A549 treated with ZK216348 at 1 μM for 4 hours (cell line): ENCODE measurements around the gene SCN2B. TPM values are rescaled to one million over a fixed set of nuclear protein-coding genes. Genes with fewer than 3 reads are reported as not detected.

Source experiments
- total RNA-seq: library from RNA; stranded (reverse); fragments of 200-300 nt; extraction: Qiagen RNA extraction; gene quantifications from 5 replicates; pipeline ENCODE4 v1.2.3, GENCODE V29; 2022; ENCODE audit warnings: low read depth

SCN2B gene, protein sequence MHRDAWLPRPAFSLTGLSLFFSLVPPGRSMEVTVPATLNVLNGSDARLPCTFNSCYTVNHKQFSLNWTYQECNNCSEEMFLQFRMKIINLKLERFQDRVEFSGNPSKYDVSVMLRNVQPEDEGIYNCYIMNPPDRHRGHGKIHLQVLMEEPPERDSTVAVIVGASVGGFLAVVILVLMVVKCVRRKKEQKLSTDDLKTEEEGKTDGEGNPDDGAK
- not detected in 5 replicates for total RNA-seq

DNA sequence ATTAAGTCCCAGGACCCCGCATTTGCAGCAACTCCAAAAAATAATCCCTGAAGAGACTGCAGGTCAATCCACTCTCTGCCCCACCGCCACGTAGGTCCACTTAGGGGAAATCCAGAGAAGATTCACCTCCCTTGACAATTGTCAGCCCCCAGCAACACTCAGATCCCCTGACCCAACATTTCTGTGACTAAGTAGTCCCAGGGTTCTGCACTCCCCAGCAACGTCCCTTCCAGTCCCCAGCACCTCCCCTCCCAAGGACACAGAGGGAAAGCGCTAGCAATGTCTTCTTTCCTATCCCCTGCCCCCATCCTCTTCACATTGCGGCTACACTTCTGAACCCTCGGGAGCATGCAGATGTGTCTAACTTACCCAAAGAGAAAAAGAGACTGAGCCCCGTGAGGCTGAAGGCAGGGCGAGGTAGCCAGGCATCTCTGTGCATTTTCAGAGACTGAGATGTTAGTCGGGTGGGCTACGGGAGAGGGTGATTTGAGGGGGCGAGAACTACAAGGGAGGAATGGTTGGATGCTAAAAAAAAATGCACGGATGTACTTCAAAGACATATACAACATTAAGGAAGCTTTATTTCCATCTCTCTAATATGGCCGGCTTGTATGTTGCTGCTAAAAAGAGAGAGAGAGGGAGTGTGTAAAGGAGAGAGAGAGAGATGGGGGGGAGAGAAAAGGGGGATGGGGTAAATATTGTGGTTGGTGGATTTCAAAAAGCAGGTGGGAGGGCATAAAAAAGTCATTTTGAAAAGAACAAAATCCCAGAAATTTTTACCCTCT is at the start of gene SCN2B:
TSS of gene SCN2B (minus strand) at position 647 of the 785 bp plus-strand sequence. CDS start at position 439, 208 bp downstream.

DNA sequence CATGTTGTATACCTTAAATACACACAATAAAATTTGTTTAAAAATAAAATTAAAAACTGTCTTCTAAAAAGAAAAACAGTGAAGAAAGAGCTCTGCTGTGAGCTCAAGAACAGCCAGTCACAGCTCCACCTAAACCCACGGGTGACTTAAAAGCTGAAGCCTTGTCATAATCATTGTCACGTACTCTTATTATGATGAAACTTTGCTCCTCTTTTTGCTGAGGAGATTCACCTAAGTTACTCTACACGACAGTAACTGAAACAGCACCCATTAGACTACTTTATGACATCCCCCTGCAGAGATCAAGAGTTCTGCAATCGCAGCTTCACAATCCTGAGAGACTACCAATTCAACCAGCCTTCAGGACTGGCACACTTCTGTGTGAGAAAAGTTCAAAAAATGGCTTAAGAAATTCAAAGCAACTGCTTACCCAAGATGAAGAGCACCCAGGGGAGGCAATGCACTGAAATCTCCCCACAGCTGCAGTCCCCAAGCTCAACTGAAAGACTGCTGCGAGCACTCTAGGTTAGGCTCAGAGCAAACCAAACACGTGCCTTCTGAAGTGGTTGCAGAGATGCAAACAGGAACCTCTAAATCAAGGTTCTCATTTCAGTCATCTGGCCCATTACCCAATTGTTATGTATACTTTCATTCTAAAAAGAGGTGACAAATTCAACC is 48.2 kb upstream of the SCN2B start, which contains the start of gene JAML:
TSS of gene JAML (minus strand) at position 501 of the 678 bp plus-strand sequence. CDS start 10,145 bp downstream, outside the sequence.

DNA sequence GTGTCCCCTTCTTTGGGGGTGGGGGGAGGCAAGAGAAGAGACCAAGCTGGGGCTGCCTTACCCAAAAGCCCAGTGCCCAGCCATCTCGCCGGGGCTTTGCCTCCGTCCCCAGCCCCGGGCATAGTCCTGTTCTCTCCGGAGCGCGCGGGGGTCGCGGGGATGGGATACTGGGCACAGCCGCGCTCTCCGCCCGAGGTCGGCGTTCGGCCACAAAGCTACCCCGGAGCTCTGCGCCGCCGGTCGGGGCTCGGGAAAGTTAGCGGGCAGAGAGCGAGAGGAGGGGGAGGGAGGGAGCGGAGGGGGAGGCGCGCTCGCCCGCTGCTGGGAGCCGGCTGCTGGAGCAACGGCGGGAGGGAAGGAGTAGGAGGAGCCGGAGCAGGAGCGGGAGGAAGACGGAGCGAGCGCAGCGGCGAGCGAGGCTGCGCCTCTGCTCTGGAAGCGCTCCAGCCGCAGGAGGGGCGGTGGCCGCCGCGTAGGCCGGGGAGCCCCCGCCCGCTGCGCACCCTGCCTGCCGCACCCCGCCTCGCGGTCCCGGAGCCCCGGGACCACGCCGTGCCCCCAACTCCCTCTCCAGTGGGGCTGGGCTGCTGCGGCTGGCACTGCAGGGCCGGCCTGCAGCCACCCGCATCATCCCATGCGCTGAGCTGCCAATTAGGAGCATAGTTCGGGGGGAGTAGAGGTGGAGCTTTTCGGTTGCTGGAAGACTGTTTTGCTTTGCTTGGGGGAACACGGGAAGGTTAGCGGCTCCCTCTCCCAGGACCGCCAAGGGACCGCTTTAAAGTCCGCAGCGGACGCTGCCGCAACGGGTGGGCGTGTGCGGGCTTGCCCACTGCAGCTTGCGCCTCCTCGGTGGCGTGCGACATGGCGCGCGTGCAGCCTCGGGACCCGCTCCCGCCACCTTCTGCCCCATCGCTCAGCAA is 23.6 kb downstream of the SCN2B start, which contains the start of gene SCN4B:
TSS of gene SCN4B (minus strand) at position 272 of the 920 bp plus-strand sequence. CDS start at position 122, 150 bp downstream.

Other genes starting within 250 kb of the SCN2B start
- gene TMPRSS13, start 247.2 kb downstream of the SCN2B start, total RNA-seq, result not detected in 5 replicates
- gene IL10RA, start 190.2 kb downstream of the SCN2B start, total RNA-seq, result 0.06 to 0.09 TPM in 2 of 5 replicates, not detected in the others
- 0.14 TPM in 1 of 5 replicates, not detected in the others for gene TMPRSS4, start 99.6 kb downstream of the SCN2B start, total RNA-seq
- not detected in 5 replicates for gene SMIM35, start 89.7 kb downstream of the SCN2B start, total RNA-seq
- 0.05 to 0.09 TPM in 2 of 5 replicates, not detected in the others for gene SCN4B, start 23.8 kb downstream of the SCN2B start, total RNA-seq
- gene JAML, start 48.4 kb upstream of the SCN2B start, total RNA-seq, result not detected in 5 replicates
- 0.28 to 0.49 TPM (median 0.42 TPM) in 5 replicates for gene MPZL3, start 75.7 kb upstream of the SCN2B start, total RNA-seq
- 0.08 to 0.24 TPM (median 0.20 TPM) in 3 of 5 replicates, not detected in the others for gene MPZL2, start 87.7 kb upstream of the SCN2B start, total RNA-seq
- gene CD3E, start 128.1 kb upstream of the SCN2B start, total RNA-seq, result not detected in 5 replicates
- not detected in 5 replicates for gene CD3D, start 166.1 kb upstream of the SCN2B start, total RNA-seq
- gene CD3G, start 167.7 kb upstream of the SCN2B start, total RNA-seq, result not detected in 5 replicates
- 7.0 to 11.1 TPM (median 9.9 TPM) in 5 replicates for gene UBE4A, start 183.0 kb upstream of the SCN2B start, total RNA-seq
- 180 to 218 TPM (median 190 TPM) in 5 replicates for gene ATP5MG, start 225.0 kb upstream of the SCN2B start, total RNA-seq